DOHH2 (cell line): Measurements from ENCODE around the gene MYO1A.
"Not testable (repeated sequence)": the region's sequence is repeated elsewhere in the genome, so short reads cannot be mapped to it uniquely, and the experiment has no call there.

ENCODE experiments used
- H3F3A ChIP-seq: fragments of 200-600 bp; sonication (generic), shearing (Covaris generic); 2 replicates; pipeline ENCODE4 v1.6.0; 2016; ENCODE audit warnings: antibody characterized with exemption, mild to moderate bottlenecking; ENCODE audit not compliant: control insufficient read depth, insufficient read depth
- H3K27ac ChIP-seq: fragments of 200-600 bp; sonication (generic); 2 replicates; pipeline ENCODE4 v1.5.1; 2014; ENCODE audit warnings: low read depth, mild to moderate bottlenecking, low read length, moderate library complexity
- H3K27me3 ChIP-seq: fragments of 200-600 bp; sonication (generic); 2 replicates; pipeline ENCODE4 v1.6.1; 2014; ENCODE audit warnings: mild to moderate bottlenecking, low read length, mixed read lengths; ENCODE audit not compliant: control insufficient read depth
- H3K36me3 ChIP-seq: fragments of 200-600 bp; sonication (generic); 2 replicates; pipeline ENCODE4 v1.6.1; 2014; ENCODE audit warnings: mild to moderate bottlenecking, low read length, moderate library complexity, mixed read lengths; ENCODE audit not compliant: control insufficient read depth
- H3K4me1 ChIP-seq: fragments of 200-600 bp; sonication (generic); 2 replicates; pipeline ENCODE4 v1.6.1; 2014; ENCODE audit warnings: mild to moderate bottlenecking, low read length, mixed read lengths; ENCODE audit not compliant: control insufficient read depth
- H3K4me2 ChIP-seq: fragments of 200-600 bp; sonication (generic); 2 replicates; pipeline ENCODE4 v1.6.0; 2014; ENCODE audit warnings: mild to moderate bottlenecking, low read length, moderate library complexity
- H3K4me3 ChIP-seq: fragments of 200-600 bp; sonication (generic); 2 replicates; pipeline ENCODE4 v1.5.1; 2014; ENCODE audit warnings: mild to moderate bottlenecking, low read length, mixed read lengths
- H3K79me2 ChIP-seq: fragments of 200-600 bp; sonication (generic); 2 replicates; pipeline ENCODE4 v1.6.1; 2014; ENCODE audit warnings: mild to moderate bottlenecking, low read length, mixed read lengths; ENCODE audit not compliant: control insufficient read depth
- H3K9me2 ChIP-seq: fragments of 200-600 bp; sonication (generic); replicated peaks from 2 replicates; pipeline ENCODE4 v1.6.1; 2014; ENCODE audit warnings: mild to moderate bottlenecking, low read length, mixed read lengths; ENCODE audit not compliant: control insufficient read depth
- H3K9me3 ChIP-seq: fragments of 200-600 bp; sonication (generic); 2 replicates; pipeline ENCODE4 v1.6.1; 2014; ENCODE audit warnings: antibody characterized with exemption, low read length, mixed read lengths; ENCODE audit not compliant: control insufficient read depth, insufficient read depth
- H4K20me1 ChIP-seq: fragments of 200-600 bp; sonication (generic); 2 replicates; pipeline ENCODE4 v1.6.0; 2014; ENCODE audit warnings: low read depth, mild to moderate bottlenecking, antibody characterized with exemption, low read length, moderate library complexity; ENCODE audit not compliant: control insufficient read depth, insufficient read depth
- CTCF ChIP-seq: fragments of 200-600 bp; sonication (generic); IDR thresholded peaks from one replicate; pipeline ENCODE4 v1.5.1; 2014; ENCODE audit warnings: antibody characterized with exemption, mild to moderate bottlenecking, low read depth, low read length; ENCODE audit not compliant: poor library complexity, severe bottlenecking
- EZH2phosphoT487 ChIP-seq: fragments of 200-600 bp; sonication (generic); IDR thresholded peaks from 2 replicates; pipeline ENCODE4 v1.6.1; 2017; ENCODE audit warnings: borderline replicate concordance, mild to moderate bottlenecking, antibody characterized with exemption, low read length, moderate library complexity, mixed read lengths

The MYO1A gene

GRCh38 chr12:57027805-57028153, 22.1 kb downstream of the MYO1A start:
- Histone ChIP-seq H3K27me3 (peaks cover 13% of the 10 kb centered on the region), H3K9me2 (no peaks in the 10 kb centered on the region), H3K79me2 (no peaks in the 10 kb centered on the region)

GRCh38 chr12:57027011-57027804, 22.7 kb downstream of the MYO1A start:
- H3K27me3 ChIP-seq: peaks cover 13% of the 10 kb centered on the region
- H3K36me3 ChIP-seq: no peaks in the 10 kb centered on the region
- H3K9me3 ChIP-seq: no peaks in the 10 kb centered on the region
- no peaks in the 10 kb centered on the region for H3K9me2 ChIP-seq
- TF ChIP-seq EZH2phosphoT487: no peak
- no peak for TF ChIP-seq CTCF
- H4K20me1 ChIP-seq: no peaks in the 10 kb centered on the region
- no peaks in the 10 kb centered on the region for H3K79me2 ChIP-seq
- no peak overlapping the region for H3K4me3 ChIP-seq
- no peak overlapping the region for H3K4me2 ChIP-seq
- peaks cover 17% of the 10 kb centered on the region for H3K4me1 ChIP-seq
- H3F3A ChIP-seq: no peaks in the 10 kb centered on the region
- no peak overlapping the region for H3K27ac ChIP-seq

More at GRCh38 chr12:57027805-57028153, 22.1 kb downstream of the MYO1A start:
- H3K4me3 ChIP-seq: no peak overlapping the region
- H3K4me1 ChIP-seq: peaks cover 17% of the 10 kb centered on the region
- no peak overlapping the region for H3K27ac ChIP-seq
- no peak for TF ChIP-seq CTCF
- no peak for TF ChIP-seq EZH2phosphoT487
- no peaks in the 10 kb centered on the region for H3K36me3 ChIP-seq
- no peaks in the 10 kb centered on the region for H4K20me1 ChIP-seq
- H3F3A ChIP-seq: no peaks in the 10 kb centered on the region
- no peaks in the 10 kb centered on the region for H3K9me3 ChIP-seq
- no peak overlapping the region for H3K4me2 ChIP-seq

GRCh38 chr12:57025196-57025595, 24.7 kb downstream of the MYO1A start:
- Histone ChIP-seq H3K79me2 (no peaks in the 10 kb centered on the region), H3K36me3 (no peaks in the 10 kb centered on the region), H3K27me3 (peaks cover 13% of the 10 kb centered on the region), H3F3A (no peaks in the 10 kb centered on the region), H3K4me3 (no peak overlapping the region), H3K9me2 (no peaks in the 10 kb centered on the region), H3K27ac (no peak overlapping the region), H4K20me1 (no peaks in the 10 kb centered on the region), H3K4me1 (0 out of 2 replicates have a peak, but pooled peaks cover 3% of the 10 kb centered on the region), H3K9me3 (no peaks in the 10 kb centered on the region), H3K4me2 (no peak overlapping the region)
- no peak for TF ChIP-seq CTCF
- no peak for TF ChIP-seq EZH2phosphoT487

GRCh38 chr12:57022324-57022723, 27.6 kb downstream of the MYO1A start:
- not testable (repeated sequence) for H3K36me3 ChIP-seq, H3K27ac ChIP-seq, H3K4me2 ChIP-seq, H3K4me3 ChIP-seq, H3K4me1 ChIP-seq, H3K9me2 ChIP-seq, H3F3A ChIP-seq, H4K20me1 ChIP-seq, H3K27me3 ChIP-seq, H3K79me2 ChIP-seq, H3K9me3 ChIP-seq
